Pulmonary artery endothelial cell (primary cell): ENCODE measurements around the gene CADM1. TPM values are rescaled to one million over a fixed set of nuclear protein-coding genes. Genes with fewer than 3 reads are reported as not detected.

ENCODE experiments used
- DNase-seq: peaks from one replicate; pipeline ENCODE4 v3.0.0-alpha.2; 2011; ENCODE audit warnings: low read depth, low spot score
- total RNA-seq: library from RNA; depleted of rRNA; stranded (reverse); fragments of >200 nt; gene quantifications from 2 replicates; pipeline ENCODE4 v1.2.3, GENCODE V29; 2014

The CADM1 gene
- total RNA-seq, 1 donor from 2014 or later, result 2.8 TPM

DNA sequence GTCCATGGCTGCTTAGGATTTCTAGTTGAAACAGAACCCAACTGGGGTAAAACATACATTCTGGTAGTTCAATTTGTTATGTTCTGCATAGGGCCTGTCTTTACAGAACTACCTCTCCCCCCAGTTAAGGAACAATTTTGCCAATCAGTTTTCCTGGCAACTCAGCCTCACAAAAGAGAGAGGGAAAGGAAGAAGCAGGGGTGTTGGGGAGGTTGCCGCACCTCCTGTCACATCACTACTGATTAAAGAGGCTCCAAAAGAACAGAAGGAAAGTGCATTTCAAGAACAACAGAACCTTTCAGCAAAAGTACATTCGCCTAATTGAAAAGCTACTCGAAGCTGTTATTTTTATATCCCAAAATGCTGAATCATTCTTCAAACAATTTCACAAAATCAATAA lies 217.6 kb downstream of the CADM1 start:
- DNase-seq, result no peak

DNA sequence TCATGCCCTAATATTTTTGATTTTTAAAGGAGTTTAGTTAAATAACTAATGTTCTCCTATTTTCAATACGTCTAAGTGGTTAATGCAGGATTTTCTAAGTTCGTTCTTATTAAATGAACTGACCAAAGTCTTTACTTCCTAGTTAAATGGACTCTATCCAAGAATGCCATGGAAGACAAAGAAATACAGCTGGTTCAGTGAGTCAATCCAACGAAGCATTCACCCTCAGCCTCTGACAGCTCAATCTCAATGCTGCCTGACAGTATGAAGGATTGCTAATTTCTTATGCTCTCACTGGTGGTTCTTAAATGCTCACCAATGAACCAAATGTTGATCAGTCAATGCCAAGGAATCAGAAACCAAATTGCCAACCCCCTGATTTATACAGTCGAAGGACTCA lies 219.4 kb downstream of the CADM1 start:
- DNase-seq, result no peak

DNA sequence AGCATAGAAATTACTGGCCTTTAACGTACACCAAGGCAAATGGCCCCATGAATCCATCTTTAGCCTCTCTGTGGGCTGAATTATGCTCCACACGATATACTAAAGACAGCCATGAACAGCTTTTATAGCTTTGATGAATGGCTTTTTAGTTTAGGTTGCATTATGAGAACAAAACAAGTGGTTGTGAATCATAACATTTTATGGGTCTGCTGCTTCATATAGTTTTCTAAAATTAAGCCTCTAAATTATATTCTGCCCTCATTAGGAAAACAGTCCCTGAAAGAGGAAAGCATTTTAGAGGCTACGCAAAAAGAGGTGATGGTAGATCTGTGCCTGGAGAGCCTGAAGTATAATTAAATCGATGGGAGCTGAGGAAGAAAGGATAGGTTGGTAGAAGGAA lies 221.3 kb downstream of the CADM1 start:
- no peak for DNase-seq

DNA sequence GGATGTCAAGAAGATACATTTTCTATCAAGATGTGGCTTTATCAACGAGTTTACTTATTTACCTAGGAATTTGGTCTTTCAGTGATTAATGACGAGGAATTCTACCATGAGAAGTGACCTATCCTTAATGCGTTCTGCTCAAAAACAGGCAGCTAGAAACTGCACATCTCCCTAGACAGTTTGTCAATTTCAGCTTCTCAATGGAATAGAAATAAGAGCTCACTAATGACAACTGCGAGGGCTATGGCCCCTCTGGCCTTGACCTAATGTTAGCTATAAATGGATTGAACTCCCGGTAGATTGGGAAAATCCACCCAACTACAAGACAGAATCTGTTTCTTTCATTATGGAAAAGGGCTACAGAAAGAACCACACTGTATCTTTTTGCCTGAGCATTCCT lies 223.4 kb downstream of the CADM1 start:
- DNase-seq, result no peak

DNA sequence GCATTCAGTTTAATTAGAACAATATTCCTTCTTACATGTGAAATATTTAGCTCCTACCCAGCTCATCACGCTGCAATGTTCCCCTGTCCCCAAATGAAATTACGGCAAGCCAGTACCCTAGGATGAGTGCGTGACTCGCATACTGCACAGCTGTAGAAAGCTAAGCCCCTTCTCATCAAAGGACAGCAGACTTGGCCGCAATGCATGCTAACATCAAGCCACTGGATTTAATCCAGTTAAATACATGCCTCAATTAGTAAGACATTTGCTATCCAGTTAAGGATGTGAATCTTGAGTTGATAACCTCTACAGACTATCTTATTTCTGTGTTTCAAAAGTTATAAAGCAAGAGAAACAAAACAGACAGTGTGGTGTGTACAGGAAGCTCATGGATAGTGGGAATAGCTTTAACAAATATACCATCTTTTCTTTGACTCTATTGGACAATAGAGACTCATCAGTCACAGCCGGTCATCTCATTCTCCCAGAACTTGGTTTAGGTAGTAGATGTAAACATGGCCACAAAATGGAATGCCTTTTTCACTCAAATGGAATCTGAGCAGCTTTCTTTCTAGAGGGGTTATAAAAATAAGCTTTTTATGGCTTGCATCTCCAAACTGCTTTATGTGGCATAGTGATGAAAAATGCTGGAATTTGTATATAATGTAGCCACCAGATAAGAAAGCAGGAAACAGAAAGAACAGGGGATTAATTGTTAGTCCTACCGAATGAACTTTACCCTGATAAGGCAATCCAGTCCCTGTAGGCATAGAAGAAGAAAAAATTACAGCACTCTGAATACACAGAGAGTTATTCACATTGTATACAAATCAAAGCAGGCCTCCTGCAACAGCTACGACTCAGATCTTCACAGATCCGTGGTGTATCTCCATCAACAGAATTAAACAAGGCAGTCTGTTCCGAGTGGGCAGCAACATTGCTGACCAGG lies 224.1 kb downstream of the CADM1 start:
- no peak for DNase-seq

DNA sequence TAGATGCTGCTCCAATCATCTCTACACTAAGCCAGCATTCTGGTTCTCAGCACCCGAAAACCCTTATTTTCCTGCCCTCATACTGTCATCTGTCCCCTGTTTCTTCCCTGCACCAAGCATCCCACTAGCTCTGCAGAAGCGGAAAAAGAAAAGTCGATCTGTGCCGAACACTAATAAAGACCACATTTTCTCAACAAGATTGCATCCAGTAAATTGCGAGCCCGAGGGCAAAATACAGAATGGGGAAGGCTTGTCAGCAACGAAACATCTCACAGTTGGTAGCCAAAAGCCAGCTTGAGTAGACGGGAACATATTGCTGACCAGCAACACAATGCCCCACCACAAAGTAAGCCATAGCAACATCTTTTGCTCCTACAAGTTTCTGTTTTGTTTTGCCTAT lies 227.4 kb downstream of the CADM1 start:
- DNase-seq, result no peak

DNA sequence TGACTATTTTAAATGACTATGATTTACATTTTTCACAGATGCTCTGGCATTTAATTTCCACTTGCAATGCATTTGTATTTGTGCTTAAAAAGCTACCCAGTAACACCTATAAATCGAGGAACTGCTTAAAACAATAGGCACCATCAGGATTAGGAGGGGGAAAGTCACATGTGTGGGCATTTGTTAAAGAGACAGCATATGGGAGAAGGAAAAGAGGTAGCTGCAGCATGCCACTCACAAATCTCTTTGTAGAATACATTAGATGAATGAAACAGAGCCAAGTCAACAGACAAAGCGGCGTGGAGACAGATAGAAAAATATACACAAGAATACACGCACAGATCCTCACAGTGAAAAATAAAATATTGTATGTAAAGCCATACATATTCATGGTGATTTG lies 228.0 kb downstream of the CADM1 start:
- no peak for DNase-seq

DNA sequence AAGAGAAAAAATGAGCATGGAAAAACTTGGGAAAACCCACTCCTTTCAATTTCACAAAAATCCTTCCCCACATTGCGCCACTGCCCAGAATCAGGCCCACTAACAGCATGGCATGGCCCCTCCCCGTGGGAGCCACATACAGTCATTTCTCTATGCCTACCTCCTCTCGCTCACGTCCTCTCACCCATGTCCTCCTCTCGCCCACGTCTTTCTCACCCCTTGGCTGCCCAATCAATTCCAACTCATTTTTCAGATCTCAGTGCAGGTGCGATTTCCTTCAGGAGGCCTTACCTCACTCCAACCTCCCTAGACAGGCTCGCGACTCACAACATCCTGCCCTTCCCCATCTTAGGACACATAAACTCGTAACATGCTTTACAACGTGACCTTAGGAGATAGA lies 229.2 kb downstream of the CADM1 start:
- no peak for DNase-seq

DNA sequence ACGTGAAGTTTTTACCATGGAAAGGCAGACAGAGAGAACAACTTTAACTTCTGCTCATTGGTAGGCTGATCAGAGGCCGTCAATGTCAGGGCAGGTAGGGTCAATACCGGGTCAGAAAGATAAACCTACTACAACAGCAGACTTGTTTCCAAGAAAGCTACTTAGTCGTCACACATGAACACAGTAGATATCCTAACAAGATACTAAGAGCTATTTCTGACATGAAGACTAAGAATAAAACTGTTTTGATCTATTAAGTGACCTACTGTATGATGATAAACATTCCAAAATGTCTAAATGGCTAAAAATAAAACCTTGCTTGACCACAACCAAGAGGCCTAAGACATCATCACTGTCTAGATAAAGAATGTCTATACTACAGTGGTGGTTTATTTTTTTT lies 231.3 kb downstream of the CADM1 start:
- no peak for DNase-seq

DNA sequence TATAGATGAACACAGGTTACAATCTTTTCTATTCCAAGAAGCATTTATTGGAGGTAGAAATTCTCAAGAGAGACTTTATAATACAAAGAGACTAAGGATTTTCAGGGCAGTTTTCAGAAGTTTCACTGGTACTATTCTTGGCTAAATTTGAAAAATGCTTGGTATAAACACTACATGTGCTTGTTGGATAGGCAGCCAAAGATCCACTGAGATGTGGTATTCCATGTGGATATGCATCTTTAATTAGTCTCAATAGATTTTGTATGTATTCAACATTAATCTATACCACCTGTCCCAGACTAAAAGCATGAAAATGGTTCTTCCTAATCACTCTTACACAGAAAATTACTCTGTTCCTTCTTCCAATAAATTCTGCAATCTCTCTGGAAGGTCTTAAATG lies 232.6 kb downstream of the CADM1 start:
- DNase-seq, result no peak

DNA sequence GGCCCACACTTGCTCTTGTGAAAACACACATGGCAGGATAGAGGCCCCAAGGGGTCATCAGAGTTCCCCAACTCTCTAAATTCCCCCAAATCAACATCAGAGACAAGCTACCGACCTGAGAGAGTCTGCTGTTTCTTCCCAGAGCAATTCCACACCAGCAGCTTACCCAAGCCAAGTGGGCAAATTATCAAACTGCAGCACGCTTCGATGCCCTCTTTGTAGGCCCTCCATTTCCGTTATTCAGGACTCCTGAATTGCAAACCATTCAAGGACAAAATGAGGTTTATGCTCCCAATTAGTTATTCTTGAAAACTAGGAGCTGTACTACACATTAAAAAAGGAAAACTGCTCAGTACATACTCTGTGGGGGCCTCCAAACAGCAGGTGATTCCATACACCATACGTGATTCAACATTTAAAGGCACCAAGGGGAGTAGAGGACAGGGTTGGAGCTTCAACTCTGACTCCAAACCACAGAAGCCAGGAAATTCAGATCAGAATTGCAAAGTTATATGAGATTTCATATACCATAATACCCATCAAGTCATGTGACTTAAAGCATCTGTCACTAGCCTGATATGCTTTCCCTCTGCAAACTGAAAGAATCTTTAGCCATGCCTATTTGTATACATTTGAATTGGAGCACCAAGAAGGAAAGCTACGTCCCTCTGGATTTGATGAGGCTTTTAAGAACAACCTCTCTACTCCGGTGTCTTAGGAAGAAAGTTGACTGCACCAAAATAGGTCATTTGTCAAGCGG lies 234.8 kb downstream of the CADM1 start:
- DNase-seq, result no peak

DNA sequence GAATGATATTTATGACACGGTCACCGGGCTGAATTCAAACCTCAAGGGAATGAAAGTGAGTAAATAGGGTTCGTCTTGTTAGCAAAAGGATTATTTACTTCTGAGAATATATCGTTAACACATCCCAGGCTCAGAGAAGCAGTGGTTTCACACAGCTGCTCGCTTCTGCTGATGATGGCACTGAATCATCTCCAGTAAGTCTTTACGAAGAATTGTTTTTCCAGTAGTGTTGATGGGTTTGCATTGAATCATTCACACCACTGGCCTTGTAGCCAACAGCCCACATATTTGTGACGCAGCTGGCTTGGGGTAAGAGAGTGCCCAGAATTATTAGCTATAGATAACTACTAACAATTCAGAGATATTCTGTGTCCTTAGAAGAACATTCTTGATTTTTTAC lies 236.3 kb downstream of the CADM1 start:
- no peak for DNase-seq

DNA sequence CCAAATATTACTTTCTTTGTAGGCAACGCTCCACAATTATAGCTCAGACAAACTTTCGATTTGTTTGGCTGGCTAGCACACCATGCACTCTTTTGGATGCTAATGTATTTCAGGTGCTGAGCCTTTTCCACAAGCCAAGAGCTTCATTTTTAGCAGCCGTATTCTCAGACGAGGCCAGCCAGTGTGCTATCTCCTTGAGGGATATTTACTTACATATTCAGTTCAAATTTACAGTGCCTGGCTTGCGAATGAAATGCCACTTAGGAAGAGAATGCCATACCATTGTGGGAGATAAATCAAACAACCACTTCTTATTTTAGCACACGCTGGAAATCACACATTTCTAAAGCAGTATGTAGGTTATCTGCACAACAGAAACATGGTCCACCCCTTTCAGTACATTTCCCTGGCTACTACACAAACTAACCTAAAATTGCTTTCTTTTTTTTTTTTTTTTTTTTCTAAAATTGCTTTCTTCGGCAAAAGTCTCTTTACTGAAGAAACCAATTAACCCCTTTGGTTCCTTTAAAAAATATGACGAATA lies 236.9 kb downstream of the CADM1 start:
- no peak for DNase-seq

DNA sequence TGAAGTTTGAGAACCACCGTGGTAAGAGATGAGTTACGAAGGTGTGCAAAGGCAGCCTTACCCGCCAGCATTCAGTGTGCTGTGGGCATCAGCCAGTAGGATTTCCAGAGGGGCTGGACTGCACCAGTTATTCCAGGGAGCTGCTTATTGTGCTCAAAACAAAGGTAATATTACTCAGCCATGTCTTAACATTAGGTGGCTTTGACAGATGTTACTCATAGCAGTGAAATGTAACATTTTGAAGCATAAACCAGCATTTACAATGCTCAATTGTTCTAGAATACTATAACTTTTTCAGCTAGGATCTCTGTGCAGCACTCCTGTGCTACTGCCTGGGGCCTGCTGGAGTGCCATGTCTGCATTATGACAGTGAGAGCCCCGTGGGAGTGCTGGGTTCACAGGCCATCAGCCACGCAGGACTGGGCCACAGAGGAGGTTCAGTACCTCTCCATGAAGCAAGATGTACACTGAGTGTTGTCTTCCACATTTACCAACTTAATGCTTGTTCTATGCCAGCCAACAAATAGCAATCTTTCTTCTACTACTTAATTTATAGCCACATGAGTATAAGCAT lies 238.1 kb downstream of the CADM1 start:
- no peak for DNase-seq

DNA sequence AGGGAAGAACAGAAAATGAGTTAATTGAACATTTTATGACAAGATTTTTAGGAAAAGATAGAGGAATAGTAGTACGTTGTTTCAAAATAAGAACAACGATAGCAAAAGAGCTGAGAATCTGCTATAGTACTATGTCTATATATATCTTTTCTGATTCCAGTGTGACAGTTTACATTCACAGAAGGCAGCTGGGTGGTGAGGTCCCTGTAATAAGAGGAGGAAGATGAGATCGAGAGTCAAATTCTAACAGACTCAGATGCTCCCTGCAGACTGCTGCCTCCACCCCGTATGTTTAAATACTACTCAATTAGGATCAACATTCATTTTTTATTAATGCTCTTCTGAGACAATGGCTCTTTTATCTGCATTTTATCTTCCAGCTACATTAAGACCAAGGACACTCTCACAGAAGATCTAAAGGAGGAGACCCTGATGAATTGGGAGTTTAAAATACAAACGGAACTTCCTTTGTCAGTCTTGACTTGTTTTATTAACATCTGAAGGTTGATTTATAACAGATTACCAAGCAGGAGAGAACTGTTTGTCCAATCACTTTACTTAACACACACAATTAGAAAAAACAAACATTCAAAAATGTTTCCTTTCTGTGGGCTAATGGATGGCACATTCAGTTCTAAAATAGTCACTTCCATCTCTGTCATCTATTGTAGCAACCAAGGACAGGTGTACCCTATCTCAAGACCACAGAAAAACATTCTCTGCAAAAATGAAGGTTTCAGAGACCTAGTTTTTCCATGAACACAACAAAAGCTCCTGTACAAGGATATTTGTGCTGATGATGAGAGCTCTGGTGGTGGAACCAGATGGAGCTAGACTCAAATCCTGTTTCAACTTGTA lies 240.2 kb downstream of the CADM1 start:
- DNase-seq, result no peak

DNA sequence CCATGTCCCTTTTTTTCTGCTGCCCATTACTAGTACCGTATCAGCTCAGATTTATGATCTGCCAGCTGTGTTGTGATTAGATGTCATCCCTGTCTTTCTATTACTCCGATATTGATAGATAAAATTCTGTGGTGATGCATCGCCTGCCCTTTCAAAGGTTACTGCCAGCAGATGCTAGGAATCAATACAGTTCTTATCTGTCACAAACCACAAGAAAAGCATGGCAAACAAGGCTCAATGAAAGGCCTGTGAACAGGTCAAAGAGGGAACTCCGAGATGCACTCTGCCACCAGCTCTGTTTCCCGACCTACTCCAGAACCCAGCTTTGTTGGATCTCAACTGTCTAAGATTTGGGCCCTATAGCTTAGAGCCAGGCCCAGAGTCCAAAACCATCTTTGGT lies 246.0 kb downstream of the CADM1 start:
- no peak for DNase-seq

DNA sequence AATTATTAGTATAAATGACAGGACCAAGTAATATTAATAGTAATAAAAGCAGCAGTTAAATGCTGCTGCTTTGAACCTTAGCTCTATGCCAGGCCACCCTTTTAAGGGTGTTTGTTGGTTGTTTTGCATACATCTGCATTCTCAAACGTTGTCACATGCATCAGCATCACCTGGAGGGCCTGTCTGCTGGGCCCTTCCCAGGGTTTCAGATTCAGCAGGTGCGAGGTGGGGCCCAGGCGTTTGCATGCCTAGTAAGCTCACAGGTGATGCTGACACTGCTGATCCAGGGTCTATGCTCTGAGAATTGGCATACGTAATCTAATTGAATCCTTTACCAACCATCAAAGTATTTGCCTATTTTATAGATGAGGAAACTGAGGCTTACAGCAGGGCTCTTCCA lies 246.5 kb downstream of the CADM1 start:
- DNase-seq, result no peak

DNA sequence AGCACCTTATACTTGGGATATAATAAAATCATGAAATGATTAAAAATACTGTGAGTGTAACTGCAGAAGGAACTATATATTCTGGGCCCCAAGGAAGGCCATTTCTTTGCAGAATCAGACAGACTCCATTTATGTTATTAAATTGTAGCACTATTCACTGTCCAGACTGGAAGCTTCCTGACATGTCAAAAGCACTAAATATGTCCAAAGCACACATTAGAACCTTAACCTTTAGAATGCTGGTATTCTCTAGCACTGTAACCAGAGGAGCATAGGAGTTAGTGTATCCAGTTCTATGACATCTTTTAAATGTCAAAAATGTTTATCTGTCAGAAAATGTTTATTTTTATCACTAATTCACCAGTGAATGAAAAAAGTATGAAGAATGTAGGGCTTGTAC lies 246.9 kb downstream of the CADM1 start:
- DNase-seq, result no peak

DNA sequence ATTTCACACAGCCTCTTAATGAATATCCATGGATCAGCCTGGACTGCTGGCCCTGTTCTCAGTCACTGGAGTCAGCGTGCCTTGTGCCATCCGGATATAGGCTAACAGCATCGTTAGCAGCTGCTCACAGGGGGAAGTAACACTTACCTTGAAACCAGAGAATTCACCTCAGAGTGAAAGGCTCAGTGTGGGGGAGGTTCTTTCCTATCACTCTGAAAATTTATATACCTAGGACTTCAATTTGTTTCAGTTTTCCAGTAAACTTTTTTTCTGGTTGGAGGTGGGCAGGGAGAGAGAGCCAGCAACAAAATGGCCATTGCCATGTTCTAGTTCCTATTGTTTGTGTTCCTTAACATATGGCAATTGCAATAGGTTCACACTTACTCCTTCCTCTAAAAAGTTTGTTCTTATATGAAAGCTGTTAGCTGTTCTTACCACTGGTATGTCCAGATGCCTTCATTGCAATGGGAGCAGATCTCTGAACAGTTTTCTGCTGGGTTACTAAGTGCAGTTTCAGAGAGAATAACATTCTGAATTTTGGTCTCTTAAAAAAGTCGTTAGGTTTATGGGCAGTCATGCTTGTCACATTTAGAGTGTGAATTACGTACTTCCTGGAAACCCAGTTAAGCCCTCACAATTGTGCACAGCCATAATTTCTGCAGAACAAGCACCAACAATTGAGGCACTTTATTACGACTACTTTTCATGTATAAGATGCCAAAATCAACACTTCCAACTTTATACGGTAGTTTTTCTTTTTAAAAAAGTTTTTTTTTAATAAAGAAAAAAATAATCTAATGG lies 247.6 kb downstream of the CADM1 start:
- DNase-seq, result no peak

DNA sequence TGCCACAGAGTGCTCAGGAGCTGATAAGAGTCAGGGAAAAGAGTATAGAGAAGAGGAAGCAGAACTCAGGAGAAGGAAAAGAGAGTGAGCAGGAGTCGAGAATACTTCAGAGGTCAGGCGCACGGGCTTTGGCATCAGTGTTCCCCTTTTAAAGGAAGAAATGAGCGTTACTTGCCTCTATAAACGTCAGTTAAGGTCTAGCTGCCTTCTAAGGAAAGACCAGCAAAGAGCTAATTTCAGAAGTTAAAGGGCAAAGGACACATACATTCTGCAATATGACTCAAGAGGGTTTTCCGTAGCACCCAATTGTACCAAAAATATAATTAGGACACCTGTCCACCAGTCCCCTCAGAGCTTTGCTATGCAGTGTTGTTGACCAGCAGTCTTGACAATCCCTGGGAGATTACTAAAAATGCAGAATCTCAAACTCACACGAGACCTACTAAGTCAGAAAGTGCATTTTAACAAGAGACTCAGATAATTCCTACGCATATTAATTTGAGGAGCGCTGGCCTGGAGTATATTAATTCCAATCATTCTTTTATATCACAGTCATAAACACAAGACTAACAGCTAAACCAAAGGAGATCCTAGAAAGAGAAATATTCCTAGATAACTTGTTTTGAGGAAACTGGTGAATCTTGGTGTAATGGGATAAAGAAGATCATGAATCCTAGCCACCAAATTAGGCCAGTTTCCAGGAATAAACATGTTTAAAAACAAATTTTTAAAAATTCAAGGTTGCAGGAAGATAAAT lies 249.0 kb downstream of the CADM1 start:
- DNase-seq, result no peak
